Measurements from ENCODE around the gene DDX56.
"Not testable (repeated sequence)": the region's sequence is repeated elsewhere in the genome, so short reads cannot be mapped to it uniquely, and the experiment has no call there.

The DDX56 gene

DNA sequence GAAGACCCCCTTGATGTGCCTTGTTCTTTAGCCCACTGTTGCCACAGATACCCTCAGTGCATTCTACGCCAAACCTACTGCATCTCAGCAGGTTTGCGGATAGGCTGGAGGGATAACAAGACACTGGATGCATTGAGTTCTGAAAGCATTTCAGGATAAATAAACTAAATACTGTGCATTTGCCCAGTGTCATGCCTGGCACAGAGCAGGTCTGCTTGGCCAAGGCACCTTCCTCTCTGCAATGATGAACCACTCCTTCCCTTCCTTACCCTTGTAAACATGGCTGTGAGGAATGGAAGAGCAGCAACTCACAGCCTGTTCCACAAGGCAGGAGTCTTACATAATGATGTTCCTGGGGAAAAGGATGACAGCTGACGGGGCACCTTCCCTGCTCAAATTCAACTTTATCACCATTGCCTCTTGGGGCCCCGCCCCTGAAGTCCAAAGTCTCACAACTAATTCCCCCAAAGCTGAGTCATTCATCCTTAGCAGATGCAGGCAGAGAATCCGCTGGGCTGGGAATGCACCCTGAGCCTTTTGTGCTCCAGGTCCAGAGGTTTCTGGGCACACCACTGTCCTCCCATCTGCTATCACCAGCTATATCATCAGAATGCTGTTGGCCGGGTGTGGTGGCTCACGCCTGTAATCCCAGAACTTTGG, 11.6 kb downstream of the DDX56 start:
- no peak for DNase-seq

DNA sequence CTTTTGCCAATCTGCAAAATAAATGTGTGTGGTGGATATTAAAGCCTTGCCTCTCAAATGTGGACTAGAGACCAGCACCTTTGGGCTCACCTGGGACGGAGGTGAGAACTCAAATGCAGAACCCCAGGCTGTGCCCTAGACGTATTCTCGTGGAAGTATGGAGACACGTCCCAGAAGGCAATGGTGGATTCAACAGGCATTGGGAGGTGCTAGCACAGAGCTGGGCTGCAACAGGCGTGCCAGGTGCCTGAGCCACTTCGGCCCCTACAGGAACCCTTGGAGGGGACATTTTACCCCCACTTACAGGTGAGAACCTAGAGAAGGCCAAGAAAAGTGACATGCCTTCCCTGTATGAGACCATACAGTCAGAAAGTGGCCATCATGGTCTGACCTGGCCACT, 12.2 kb downstream of the DDX56 start:
- no peak for DNase-seq

DNA sequence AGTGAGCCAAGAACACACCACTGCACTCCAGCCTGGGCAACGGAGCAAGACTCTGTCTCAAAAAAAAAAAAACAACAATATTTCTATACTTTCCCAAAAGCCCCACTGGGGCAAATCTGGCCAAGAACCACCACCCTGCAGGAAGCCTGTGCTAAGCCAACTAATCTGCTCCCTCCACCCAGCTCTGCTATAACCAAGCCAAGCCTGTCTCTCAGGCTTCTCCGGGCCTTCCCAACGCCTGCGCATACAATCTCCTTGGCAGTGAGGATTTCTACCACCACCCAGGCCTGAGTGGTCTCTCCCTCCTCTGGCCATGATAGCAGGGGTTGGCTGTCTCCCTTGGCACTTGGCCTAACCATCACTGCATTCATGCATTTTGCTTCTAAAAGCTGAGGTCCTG, 14.2 kb downstream of the DDX56 start:
- DNase-seq: no peak

DNA sequence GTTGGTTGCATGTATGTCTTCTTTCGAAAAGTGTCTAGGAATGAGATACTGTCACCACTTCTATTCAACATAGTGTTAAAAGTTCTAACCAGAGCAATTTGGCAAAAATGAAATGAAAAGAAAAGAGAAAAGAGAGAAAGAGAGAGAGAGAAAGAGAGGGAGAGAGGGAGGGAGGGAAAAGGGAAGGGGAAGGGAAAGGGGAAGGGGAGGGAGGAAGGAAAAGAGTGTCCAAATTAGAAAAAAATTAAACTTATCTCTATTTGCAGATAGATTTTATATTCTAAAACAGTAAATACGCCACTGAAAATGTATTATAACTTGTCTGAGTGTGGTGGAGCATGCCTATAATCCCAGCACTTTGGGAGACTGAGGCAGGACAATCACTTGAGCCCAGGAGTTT, 16.2 kb downstream of the DDX56 start:
- no peak for DNase-seq

DNA sequence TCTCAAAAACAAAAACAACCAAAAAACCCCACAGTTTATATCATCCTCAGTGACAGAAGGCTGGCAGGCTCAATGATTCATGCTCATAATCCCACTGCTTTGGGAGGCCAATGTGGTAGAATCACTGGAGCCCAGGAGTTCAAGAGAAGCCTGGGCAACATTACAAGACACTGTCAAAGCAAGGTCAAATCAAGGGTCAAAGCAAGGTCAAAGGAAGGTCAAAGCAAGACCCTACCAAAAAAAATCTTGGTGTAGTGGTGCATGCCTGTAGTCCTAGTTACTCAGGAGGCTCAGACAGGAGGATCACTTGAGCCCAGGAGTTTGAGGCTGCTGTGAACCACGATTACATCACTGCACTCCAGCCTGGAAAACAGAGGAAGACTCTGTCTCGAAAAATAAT, 18.4 kb downstream of the DDX56 start:
- no peak for DNase-seq

DNA sequence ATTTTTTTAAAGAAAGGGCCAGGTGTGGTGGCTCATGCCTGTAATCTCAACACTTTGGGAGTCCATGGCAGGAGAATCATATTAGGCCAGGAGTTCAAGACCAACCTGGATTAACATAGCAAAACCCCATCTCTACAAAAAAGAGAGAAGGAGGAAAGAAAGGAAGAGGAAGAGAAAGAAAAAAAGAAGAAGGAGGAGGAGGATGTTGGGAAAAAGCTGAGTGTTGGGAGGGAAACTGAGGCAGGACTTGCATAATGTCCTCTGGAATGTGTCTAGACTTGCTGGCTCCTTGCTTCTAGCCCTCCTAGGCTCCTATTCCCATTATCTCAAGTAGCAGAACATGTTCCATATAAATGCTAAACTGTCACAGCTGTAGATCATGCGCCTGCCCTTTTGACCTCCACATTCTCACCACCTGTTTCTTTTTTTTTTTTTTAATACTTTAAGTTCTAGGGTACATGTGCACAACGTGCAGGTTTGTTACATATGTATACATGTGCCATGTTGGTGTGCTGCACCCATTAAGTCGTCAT, 21.2 kb downstream of the DDX56 start:
- DNase-seq: not testable (repeated sequence)

DNA sequence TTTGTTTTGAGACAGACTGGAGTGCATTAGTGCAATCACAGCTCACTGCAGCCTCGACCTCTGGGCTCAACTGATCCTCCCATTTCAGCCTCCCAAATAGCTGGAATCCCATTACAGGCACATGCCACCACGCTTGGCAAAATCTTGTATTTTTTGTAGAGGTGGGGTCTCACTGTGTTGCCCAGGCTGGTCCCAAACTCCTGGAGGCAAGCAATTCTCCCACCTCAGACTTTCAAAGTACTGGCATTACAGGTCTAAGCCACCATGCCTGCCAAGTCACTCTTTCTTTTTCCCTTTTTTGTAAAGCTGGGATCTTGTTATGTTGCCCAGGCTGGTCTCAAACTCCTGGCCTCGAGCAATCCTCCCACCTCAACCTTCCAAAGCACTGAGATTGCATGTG, 24.3 kb downstream of the DDX56 start:
- DNase-seq: no peak

DNA sequence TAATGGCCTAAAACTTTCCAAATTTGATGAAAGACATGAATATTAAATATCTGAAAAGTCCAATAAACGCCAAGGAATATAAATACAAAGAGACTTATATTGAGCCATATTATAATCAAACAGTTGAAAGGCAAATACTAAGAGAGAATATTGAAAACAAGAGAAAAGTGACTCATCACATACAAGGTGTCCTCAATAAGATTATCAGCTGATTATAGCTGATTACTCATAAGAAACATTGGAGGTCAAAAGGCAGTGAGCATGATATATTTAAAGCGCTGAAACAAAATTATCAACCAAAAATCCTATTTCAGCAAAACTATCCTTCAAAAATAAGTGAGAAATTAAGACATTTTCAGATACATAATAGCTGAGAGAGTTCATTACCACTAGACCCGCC, 24.8 kb downstream of the DDX56 start:
- DNase-seq: no peak

DNA sequence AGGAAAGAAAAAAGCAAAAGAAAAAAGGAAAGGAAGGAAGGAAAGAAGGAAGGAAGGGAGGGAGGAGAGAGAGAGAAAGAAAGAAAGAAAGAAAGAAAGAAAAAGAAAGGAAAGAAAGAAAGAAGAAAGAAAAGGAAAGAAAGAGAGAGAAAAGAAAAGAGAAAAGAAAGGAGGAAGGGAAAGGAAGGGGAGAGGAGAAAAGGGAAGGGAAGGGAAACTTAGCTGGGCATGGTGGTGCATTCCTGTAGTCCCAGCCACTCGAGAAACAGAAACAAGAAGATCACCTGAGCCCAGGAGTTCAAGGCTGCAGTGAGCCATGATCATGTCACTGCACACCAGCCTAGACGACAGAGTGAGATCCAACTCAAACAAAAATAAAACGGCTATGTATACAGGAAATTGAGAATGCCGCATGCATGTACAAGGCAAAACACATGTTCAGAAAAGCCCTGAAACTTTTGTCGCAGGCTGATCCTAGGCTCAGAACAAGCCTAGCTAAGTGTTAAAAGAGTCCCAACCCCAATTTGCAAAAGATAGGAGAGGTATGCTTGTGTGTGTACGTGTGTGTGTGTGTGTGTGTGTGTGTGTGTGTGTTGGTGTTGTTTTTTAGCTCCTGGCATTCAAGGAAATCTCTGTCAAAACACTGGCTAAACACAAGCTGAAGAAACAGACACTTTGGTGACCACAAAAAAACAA, 26.0 kb downstream of the DDX56 start:
- no peak for DNase-seq

DNA sequence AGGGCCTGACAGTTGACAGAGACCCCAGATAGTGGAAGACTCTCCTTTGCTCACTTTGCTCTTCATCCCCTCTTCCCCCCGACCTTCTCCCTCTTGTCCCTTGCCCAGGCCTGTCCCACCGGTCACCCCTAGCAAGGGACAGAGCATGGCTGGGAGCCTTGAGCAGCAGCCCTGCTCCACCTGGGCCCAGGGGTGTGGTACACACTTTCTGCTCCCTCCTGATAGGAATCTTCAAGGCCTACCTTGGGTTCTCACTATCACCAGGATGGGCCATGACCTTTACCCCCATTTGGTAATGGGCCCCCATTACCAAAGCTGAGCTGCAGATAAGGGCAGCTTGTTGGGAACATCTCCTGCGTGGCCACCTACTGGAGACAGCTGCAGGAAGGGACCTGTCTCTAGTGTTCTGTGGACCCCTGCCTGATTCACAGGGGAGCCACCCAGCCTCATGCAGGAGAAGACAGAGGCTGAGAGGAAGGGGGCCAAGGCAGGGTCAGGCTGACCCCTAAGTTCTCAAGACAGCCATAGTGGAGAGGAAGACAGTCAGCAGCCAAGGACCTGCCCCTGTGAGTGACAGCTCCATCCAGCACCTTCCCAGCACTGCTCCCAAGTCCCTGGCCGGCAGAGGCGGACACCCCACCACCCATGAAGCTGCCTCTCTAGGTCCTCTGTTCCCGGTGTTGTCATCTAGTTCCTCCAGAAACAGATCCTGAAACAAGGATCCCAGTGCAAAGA, 31.7 kb downstream of the DDX56 start:
- no peak for DNase-seq

DNA sequence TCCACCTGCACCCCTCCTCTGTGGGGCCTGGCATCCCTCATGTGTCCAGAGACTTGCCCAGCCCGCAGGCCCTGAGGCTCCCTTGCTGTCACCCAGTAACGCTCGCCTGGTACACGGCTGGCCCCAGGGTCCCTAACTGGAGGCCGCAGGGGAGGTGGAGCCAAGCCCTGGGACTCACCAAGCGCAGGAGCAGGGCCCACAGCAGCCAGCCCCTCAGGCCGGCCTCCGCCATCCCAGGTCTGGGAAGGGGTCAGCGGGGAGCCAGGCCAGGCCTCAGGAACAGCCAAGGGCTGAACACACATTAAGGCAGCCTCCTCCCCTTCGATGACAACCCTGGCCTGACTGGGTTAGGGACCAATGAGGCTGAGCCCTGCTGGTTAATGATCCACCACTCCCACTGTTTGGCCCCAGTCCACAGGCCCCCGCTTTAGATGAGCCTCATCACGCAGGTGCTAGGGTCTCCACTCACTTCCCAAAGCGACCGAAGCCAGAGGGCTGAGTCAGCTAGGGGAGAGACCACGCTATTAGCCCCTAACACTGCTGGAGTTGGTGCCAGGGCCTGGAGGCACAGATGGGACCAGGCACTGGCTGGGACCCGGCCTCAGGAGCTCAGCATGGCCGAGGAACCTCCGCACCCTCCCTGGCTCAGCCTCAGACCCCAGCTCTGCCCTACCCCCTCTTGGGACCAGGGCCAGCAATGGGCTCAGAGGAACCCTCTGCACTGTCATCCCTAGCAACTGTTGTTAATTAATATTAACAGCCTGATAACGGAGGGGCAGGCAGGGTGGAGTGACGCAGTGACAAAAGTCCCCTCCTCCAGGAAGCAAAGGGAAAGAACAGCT, 32.5 kb downstream of the DDX56 start, which contains the start of gene NPC1L1:
TSS of gene NPC1L1 (minus strand) at position 303 of the 842 bp plus-strand sequence. CDS start at position 232, 71 bp downstream.
- DNase-seq: no peak

DNA sequence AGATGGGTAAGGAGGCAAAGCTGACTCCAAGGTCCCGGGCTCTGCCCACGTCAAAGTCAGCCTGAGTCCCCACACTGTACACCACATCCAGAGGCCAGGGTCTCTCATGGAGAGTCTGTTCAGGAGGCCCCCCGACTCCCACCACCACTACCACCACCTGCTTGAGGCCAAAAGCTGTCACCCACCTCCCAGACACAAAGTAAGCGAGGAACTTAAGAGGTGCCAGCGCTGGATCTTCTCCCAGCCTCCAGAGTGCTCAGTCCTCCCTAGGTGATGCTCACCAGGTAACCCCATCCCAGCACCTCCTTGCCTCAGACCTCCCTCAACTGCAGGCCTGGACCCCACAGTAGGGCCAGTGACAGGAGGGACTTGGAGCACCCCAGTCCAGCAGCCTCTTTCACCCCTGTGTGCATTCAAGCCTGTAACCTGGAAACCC, 33.1 kb downstream of the DDX56 start:
- DNase-seq: no peak

DNA sequence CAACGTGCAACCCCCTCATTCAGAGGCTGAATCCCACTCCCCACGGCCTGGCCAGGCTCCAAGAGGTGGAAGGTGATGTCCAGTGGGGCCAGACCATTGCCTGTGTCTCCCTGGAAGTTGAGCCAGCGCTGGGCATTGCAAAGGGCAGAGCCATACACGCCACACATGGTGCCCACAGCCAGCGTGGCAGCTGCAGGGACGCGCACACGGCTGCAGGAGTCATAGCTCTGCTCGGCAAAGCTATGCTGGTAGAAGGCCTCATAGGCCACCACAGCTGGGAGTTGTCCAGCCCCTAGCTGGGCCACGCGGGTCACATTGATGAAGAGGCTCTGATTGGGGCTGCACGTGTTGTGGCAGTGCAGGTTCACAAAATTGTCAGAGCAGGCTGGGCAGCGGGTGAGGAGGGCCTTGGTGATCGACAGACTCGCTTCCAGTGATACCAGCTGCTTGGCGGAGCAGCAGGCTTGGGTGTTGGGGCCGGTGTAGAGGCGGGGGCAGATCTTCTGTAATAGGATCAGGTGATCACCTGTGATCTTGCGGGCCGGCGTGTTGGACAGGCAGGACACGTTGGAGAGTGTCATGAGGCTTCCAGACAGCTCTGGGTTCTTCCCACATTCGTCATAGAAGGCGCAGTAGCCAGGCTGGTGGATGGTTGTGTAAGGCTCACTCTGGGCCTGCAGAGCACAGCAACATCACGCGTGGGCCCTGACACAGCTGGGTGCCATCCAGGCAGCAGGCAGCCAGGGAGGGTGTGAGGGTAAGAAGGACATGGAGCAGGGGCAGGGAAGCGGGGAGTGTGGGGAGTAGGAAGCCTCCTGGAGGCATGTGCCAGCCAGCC, 33.8 kb downstream of the DDX56 start:
- DNase-seq: no peak

DNA sequence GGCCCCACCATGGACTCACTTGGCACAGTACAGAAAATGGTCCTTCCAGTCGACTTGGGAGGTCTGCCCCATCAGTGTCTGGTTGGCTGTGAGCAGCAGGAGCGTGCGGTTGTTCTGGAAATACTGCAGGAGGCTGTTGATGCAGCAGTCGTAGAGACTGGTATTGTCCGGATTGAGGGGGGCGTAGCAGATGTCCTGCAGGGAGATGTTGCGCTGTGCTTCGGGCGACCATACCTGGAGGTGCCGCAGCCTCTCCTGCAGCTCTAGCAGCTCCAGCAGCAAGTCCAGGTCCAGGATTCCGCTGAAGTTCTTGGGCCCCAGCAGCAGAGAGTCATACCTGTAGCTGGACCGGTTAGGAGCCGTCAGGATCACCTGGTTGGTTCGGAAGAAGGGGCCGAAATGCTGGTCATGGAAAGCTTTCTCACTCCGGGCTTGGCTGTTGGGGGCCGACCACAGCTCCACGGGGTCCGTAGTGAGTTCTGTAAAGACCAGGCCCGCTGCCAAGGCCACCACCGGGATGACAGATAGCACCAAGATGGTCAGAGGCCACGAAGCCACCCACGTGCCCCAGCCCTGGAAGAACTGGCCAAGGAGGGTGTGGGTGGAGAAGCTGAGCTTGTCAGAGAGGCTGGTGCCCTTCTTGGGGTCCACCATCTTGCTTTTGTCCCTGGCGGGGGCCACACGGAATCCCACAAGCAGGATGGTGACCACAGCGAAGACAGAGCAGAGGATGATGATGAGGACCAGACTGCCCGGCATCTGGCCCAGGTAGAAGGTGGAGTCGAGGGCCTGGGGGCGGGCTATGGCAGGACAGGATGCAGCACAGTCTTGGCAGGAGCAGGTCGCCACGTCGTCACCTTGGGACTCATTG, 34.7 kb downstream of the DDX56 start:
- DNase-seq: no peak

DNA sequence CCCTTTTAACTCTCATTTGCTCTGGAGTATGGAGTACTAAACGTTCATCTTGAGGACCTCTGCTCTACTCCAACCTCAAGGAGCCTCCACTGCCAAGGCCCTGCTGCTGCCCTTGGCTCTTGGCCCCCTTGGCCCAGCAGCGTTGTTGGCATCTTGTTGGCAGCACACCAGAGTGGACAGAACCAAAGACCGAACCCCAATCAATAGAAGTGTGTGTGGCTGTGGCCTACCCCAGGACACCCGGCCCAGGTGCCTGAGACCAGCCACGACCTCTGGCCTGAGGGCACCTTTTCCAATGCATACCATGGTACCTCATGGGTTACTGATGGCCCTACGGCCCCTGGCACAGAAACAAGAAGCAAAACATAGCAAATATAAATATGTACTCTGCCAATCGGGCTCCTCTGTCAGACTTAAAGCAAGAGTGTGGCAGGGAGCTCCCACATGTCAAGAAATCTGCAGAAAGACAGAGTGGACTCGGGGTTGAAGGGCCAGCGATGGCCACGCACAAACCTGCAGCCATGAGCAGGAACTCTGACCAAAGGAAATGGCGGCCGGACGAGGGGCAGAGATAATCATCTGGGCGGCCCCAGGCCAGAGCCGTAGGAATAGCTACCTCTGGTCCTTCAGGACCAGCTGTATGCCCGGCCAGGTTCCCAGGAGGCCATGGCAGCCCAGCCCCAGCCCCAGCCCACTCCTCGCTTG, 35.5 kb downstream of the DDX56 start:
- no peak for DNase-seq

DNA sequence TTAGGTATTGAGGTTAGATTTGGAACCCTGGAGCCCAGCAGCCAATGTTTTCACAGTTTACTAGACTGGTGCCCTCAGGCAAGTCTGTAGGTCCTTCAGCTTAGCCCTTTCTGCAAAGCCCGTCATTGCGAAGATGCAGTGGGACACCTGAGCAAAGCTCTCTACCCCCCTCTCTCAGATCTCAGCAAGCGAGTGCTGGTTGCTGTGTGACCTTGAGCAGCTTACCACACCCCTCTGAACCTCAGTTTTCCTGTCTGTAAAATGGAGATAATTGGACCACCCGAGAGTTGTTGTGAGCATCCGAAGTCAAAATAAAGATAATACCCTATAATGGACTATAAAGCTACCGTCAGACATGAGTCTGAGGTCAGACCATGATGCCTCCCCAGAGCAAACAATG, 36.3 kb downstream of the DDX56 start:
- DNase-seq: no peak

DNA sequence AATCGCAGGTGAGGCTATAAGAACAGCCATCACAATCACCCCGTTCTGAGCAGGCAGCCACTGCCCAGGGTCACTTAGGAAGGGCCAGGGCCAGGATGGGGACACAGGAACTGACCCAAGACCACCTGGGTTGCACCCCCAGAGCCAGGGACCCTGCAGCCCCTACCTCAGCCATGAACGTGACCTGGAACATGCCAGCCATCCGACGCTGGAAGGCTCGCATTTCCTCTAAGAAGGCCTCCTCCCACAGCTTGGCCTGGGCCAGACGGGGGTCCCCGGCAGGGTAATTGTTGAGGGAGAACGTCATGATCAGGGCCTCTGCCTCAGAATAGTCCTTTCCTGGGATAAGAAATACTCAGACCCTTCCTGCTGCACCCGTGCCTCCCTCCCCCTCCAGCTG, 37.6 kb downstream of the DDX56 start:
- DNase-seq: no peak

DNA sequence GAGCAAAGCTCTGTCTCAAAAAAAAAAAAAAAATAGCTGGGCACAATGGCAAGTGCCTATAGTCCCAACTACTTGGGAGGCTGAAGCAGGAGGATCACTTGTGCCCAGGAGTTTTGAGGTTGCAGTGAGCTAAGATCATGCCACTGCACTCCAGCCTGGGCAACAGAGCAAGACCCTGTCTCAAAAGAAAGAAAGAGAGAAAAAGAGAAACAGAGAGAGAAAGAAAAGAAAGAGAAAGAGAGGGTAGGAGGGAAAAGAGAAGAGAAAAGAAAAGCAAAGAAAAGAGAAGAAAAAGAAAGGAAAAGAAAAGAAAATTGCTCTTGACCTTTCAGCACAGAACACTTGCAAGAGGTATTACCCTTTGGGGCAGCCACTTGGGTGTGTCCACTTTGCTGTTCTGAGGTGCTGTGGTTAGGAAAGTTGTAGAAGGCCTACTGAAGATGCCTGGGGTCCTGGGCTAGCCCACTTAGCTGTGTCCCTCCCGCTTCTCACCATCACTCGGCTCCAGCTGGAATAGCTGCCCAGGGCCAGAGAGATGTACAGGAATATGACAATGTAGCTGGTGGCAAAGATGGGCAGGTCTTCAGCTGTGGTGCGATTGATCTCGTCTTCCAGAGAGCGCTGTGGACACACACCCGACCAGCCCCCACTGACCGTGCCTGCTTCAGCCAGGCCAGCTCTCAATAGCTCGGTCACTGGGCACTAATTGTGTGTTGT, 38.2 kb downstream of the DDX56 start:
- no peak for DNase-seq

DNA sequence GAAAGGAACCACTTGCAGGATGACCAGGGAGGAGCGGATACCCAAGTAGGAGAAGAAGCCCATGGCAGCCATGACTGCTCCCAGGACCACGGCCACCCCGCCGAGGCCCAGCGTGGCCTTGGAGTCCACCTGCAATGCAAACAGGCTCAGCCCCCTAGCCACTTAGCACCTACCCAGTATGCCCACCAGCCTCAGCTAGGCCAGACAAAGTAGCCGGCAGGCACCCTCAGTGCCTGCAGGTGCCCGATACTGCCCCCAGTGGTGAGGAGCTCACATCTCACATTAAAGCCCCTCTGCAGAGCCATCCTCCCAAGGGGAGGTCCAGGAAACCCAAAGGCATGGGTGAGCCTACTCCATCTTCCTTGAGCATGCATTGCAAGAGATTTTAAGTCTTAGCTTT, 39.2 kb downstream of the DDX56 start:
- DNase-seq: no peak

DNA sequence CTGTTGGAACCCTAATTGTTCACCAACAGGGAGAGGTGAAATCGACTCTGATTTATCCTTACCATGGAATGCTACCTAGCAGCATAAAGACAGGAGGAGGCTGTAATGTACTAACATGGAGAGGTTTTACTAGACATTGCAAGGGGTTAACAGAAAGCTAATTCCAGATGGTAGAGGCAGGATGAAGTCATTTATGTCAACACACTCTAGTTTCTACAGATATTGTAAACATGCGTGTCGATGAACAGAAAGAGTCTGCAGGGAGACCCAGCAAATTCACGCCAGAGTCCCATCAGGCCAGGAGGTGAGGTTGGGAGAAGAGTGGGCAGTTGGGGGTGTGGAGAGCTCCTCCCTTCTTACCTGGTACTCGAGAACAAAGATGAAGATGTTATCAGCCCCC, 39.6 kb downstream of the DDX56 start:
- no peak for DNase-seq
